HUES48 (cell line): ENCODE measurements around the gene SERGEF.

ENCODE experiments used
- H3K27ac ChIP-seq: one replicate; pipeline ENCODE4 v1.7.0; 2013; ENCODE audit warnings: low read depth, low read length, inconsistent platforms
- H3K27me3 ChIP-seq: 2 replicates; pipeline ENCODE4 v1.6.1; 2013; ENCODE audit warnings: mild to moderate bottlenecking, low read length; ENCODE audit not compliant: control insufficient read depth, insufficient read depth
- H3K36me3 ChIP-seq: 2 replicates; pipeline ENCODE4 v1.6.1; 2013; ENCODE audit warnings: low read length; ENCODE audit not compliant: control insufficient read depth, insufficient read depth
- H3K4me1 ChIP-seq: 2 replicates; pipeline ENCODE4 v1.6.1; 2013; ENCODE audit warnings: mild to moderate bottlenecking, low read length; ENCODE audit not compliant: control insufficient read depth, insufficient read depth
- H3K4me3 ChIP-seq: 2 replicates; pipeline ENCODE4 v1.5.1; 2013; ENCODE audit warnings: mild to moderate bottlenecking, low read depth, low read length
- H3K9ac ChIP-seq: 2 replicates; pipeline ENCODE4 v1.6.1; 2013; ENCODE audit warnings: mild to moderate bottlenecking, low read depth, low read length, moderate library complexity
- H3K9me3 ChIP-seq: 2 replicates; pipeline ENCODE4 v1.6.1; 2013; ENCODE audit warnings: low read length; ENCODE audit not compliant: control insufficient read depth, insufficient read depth

SERGEF gene

GRCh38 chr11:17776212-17776875 is 236.5 kb downstream of the SERGEF start:
- Histone ChIP-seq H3K27me3 (no peaks in the 10 kb centered on the region), H3K27ac (no peak overlapping the region), H3K9ac (no peak overlapping the region), H3K4me3 (no peak overlapping the region), H3K4me1 (no peaks in the 10 kb centered on the region), H3K36me3 (no peaks in the 10 kb centered on the region), H3K9me3 (no peaks in the 10 kb centered on the region)

- H3K4me3 ChIP-seq = no peak overlapping the region
- H3K27ac ChIP-seq = no peak overlapping the region
- H3K27me3 ChIP-seq = no peaks in the 10 kb centered on the region
- no peak overlapping the region for H3K9ac ChIP-seq
- no peaks in the 10 kb centered on the region for H3K9me3 ChIP-seq
- H3K36me3 ChIP-seq = no peaks in the 10 kb centered on the region
- H3K4me1 ChIP-seq = no peaks in the 10 kb centered on the region
Measured at GRCh38 chr11:17775507-17776211, 237.2 kb downstream of the SERGEF start.

GRCh38 chr11:17775035-17775348 is 237.9 kb downstream of the SERGEF start:
- H3K27ac ChIP-seq = no peak overlapping the region
- H3K4me3 ChIP-seq = no peak overlapping the region
- no peak overlapping the region for H3K9ac ChIP-seq
- no peaks in the 10 kb centered on the region; the same call in 1 of the 2 replicates for H3K4me1 ChIP-seq
- no peaks in the 10 kb centered on the region for H3K36me3 ChIP-seq
- H3K9me3 ChIP-seq = no peaks in the 10 kb centered on the region
- H3K27me3 ChIP-seq = no peaks in the 10 kb centered on the region

GRCh38 chr11:17774232-17775034 is 238.4 kb downstream of the SERGEF start:
- H3K9me3 ChIP-seq = no peaks in the 10 kb centered on the region
- no peak overlapping the region for H3K27ac ChIP-seq
- H3K4me1 ChIP-seq = no peaks in the 10 kb centered on the region; the same call in 1 of the 2 replicates
- no peaks in the 10 kb centered on the region for H3K27me3 ChIP-seq
- H3K36me3 ChIP-seq = no peaks in the 10 kb centered on the region
- H3K4me3 ChIP-seq = no peak overlapping the region
- no peak overlapping the region for H3K9ac ChIP-seq

- no peaks in the 10 kb centered on the region for H3K27me3 ChIP-seq
- no peak overlapping the region for H3K9ac ChIP-seq
- H3K36me3 ChIP-seq = no peaks in the 10 kb centered on the region
- H3K27ac ChIP-seq = no peak overlapping the region
- no peaks in the 10 kb centered on the region for H3K9me3 ChIP-seq
- H3K4me1 ChIP-seq = no peaks in the 10 kb centered on the region; the same call in 1 of the 2 replicates
- no peak overlapping the region for H3K4me3 ChIP-seq
Measured at GRCh38 chr11:17773674-17774073, 239.2 kb downstream of the SERGEF start.

- H3K27ac ChIP-seq = no peak overlapping the region
- H3K4me1 ChIP-seq = no peaks in the 10 kb centered on the region; the same call in 1 of the 2 replicates
- no peaks in the 10 kb centered on the region for H3K27me3 ChIP-seq
- H3K9ac ChIP-seq = no peak overlapping the region
- H3K9me3 ChIP-seq = no peaks in the 10 kb centered on the region
- H3K4me3 ChIP-seq = no peak overlapping the region
- no peaks in the 10 kb centered on the region for H3K36me3 ChIP-seq
Measured at GRCh38 chr11:17772704-17773600, 239.9 kb downstream of the SERGEF start.

- H3K36me3 ChIP-seq = no peaks in the 10 kb centered on the region
- no peak overlapping the region for H3K27ac ChIP-seq
- no peaks in the 10 kb centered on the region for H3K9me3 ChIP-seq
- H3K9ac ChIP-seq = no peak overlapping the region
- no peak overlapping the region for H3K4me3 ChIP-seq
- H3K4me1 ChIP-seq = no peaks in the 10 kb centered on the region; the same call in 1 of the 2 replicates
- no peaks in the 10 kb centered on the region for H3K27me3 ChIP-seq
Measured at GRCh38 chr11:17771841-17772401, 240.9 kb downstream of the SERGEF start.

GRCh38 chr11:17771415-17771814 is 241.4 kb downstream of the SERGEF start:
- Histone ChIP-seq H3K27me3 (no peaks in the 10 kb centered on the region), H3K27ac (no peak overlapping the region), H3K9me3 (no peaks in the 10 kb centered on the region), H3K36me3 (no peaks in the 10 kb centered on the region), H3K4me1 (no peaks in the 10 kb centered on the region; the same call in 1 of the 2 replicates), H3K4me3 (no peak overlapping the region), H3K9ac (no peak overlapping the region)

GRCh38 chr11:17770917-17771316 is 241.9 kb downstream of the SERGEF start:
- Histone ChIP-seq H3K9ac (no peak overlapping the region), H3K4me1 (no peaks in the 10 kb centered on the region; the same call in 1 of the 2 replicates), H3K27me3 (no peaks in the 10 kb centered on the region), H3K27ac (no peak overlapping the region), H3K4me3 (no peak overlapping the region), H3K9me3 (no peaks in the 10 kb centered on the region), H3K36me3 (no peaks in the 10 kb centered on the region)

GRCh38 chr11:17770048-17770652 is 242.7 kb downstream of the SERGEF start:
- Histone ChIP-seq H3K4me1 (no peaks in the 10 kb centered on the region; the same call in 1 of the 2 replicates), H3K9ac (no peak overlapping the region), H3K9me3 (no peaks in the 10 kb centered on the region), H3K27me3 (no peaks in the 10 kb centered on the region), H3K36me3 (no peaks in the 10 kb centered on the region), H3K27ac (no peak overlapping the region), H3K4me3 (no peak overlapping the region)
